ENCODE measurements around the gene LRRC4.

The LRRC4 gene

GRCh38 chr7:128063088-128063487, 31.9 kb upstream of the LRRC4 start:
- ChIA-PET POLR2A (no interaction called here), CTCF (interaction anchor here (0.7 kb wide), 1 partner anchor 146 kb away, joined by 3 read pairs; no protein-coding TSS in a partner anchor)
- Histone ChIP-seq H3K9me3 (ENCODE audit: control insufficient read depth, insufficient read depth, low read depth, low read length) (no peaks in the 10 kb centered on the region), H3K27ac (ENCODE audit: extremely low read depth, low read depth, low read length) (no peak overlapping the region), H3K4me3 (ENCODE audit: low read depth, low read length) (no peak overlapping the region), H3K36me3 (ENCODE audit: control insufficient read depth in 2 of 2, insufficient read depth in 1 of 2, low read length in 2 of 2) (no peaks in the 10 kb centered on the region), H3K4me1 (ENCODE audit: control insufficient read depth, insufficient read depth, low read length) (no peaks in the 10 kb centered on the region)
- TF ChIP-seq ZNF664 (tag by site-specific recombination; IDR thresholded peaks at IDR 0.05): no peak
- peak; percentile 27; the same call in 1 of the 2 replicates for TF ChIP-seq EGR2 (tag by site-specific recombination; IDR thresholded peaks at IDR 0.05; ENCODE audit: low read depth)
- TF ChIP-seq ZBTB49 (tag by site-specific recombination; IDR thresholded peaks at IDR 0.05; ENCODE audit: low read depth): no peak
- TF ChIP-seq ZNF610 (tag by site-specific recombination; IDR thresholded peaks at IDR 0.05; ENCODE audit: borderline replicate concordance): no peak
- no peak for TF ChIP-seq SETDB1 (IDR thresholded peaks at IDR 0.05; ENCODE audit: insufficient read length, low read length)
- TF ChIP-seq ZNF549 (tag by site-specific recombination; IDR thresholded peaks at IDR 0.05): no peak
- TF ChIP-seq GLI2 (tag by site-specific recombination; IDR thresholded peaks at IDR 0.05; ENCODE audit: borderline replicate concordance, low read depth): no peak
- no peak for TF ChIP-seq ZNF660 (tag by site-specific recombination; IDR thresholded peaks at IDR 0.05)
- no peak for TF ChIP-seq ZNF23 (tag by site-specific recombination; IDR thresholded peaks at IDR 0.05; ENCODE audit: borderline replicate concordance)
- TF ChIP-seq ZFHX2 (tag by site-specific recombination; conservative IDR thresholded peaks at IDR 0.05): peak; percentile 68
- no peak for TF ChIP-seq ZNF175 (tag by site-specific recombination; IDR thresholded peaks at IDR 0.05)

- Histone ChIP-seq H3K4me1 (ENCODE audit: control insufficient read depth, insufficient read depth, low read length) (no peaks in the 10 kb centered on the region), H3K4me3 (ENCODE audit: low read depth, low read length) (no peak overlapping the region), H3K27ac (ENCODE audit: extremely low read depth, low read depth, low read length) (no peak overlapping the region), H3K36me3 (ENCODE audit: control insufficient read depth in 2 of 2, insufficient read depth in 1 of 2, low read length in 2 of 2) (peaks cover 0 to 2% of the 10 kb centered on the region in 2 experiments; a peak in 1 of 3 replicates), H3K9me3 (ENCODE audit: control insufficient read depth, insufficient read depth, low read depth, low read length) (no peaks in the 10 kb centered on the region)
- CTCF ChIA-PET: no interaction called here
- no peak for TF ChIP-seq HOXC10 (CRISPR knock-in tag; IDR thresholded peaks at IDR 0.05)
- TF ChIP-seq ZNF660 (tag by site-specific recombination; IDR thresholded peaks at IDR 0.05): no peak
- TF ChIP-seq SETDB1 (IDR thresholded peaks at IDR 0.05; ENCODE audit: insufficient read length, low read length): no peak
- TF ChIP-seq ZFP69B (tag by site-specific recombination; IDR thresholded peaks at IDR 0.05): no peak
- no peak for TF ChIP-seq ZNF37A (tag by site-specific recombination; IDR thresholded peaks at IDR 0.05)
- no peak for TF ChIP-seq BCL6B (tag by site-specific recombination; IDR thresholded peaks at IDR 0.05)
- TF ChIP-seq MYNN (tag by site-specific recombination; IDR thresholded peaks at IDR 0.05; ENCODE audit: borderline replicate concordance): no peak
- no peak for TF ChIP-seq TSHZ1 (tag by site-specific recombination; IDR thresholded peaks at IDR 0.05; ENCODE audit: borderline replicate concordance)
- no peak for TF ChIP-seq ZNF19 (tag by site-specific recombination; IDR thresholded peaks at IDR 0.05; ENCODE audit: low read depth)
- no peak for TF ChIP-seq ZNF214 (tag by site-specific recombination; IDR thresholded peaks at IDR 0.05; ENCODE audit: borderline replicate concordance)
- TF ChIP-seq ZNF426 (tag by site-specific recombination; IDR thresholded peaks at IDR 0.05): no peak
- no peak for TF ChIP-seq ZFHX2 (tag by site-specific recombination; conservative IDR thresholded peaks at IDR 0.05)
- no peak for TF ChIP-seq ZNF16 (tag by site-specific recombination; IDR thresholded peaks at IDR 0.05; ENCODE audit: low read depth)
- TF ChIP-seq ZNF776 (tag by site-specific recombination; IDR thresholded peaks at IDR 0.05; ENCODE audit: borderline replicate concordance): no peak
- TF ChIP-seq ZNF791 (tag by site-specific recombination; IDR thresholded peaks at IDR 0.05): no peak
- TF ChIP-seq MEIS1 (CRISPR knock-in tag; IDR thresholded peaks at IDR 0.05; ENCODE audit: borderline replicate concordance): no peak
- no peak for TF ChIP-seq ZFP41 (tag by site-specific recombination; IDR thresholded peaks at IDR 0.05; ENCODE audit: borderline replicate concordance)
- no peak for TF ChIP-seq ZNF391 (tag by site-specific recombination; IDR thresholded peaks at IDR 0.05; ENCODE audit: borderline replicate concordance, low read depth)
- POLR2A ChIA-PET: no interaction called here
Observed at GRCh38 chr7:128060018-128060417, 28.8 kb upstream of the LRRC4 start.

Data from HEK293 (cell line).